Vagina (tissue), 2 donors: ENCODE results near the gene TRIM69. TPM values are rescaled to one million over a fixed set of nuclear protein-coding genes. Genes with fewer than 3 reads are reported as not detected.
A peak's percentile ranks its signal among the peaks of the same experiment; 100 is the strongest.
"Not testable (repeated sequence)": the region's sequence is repeated elsewhere in the genome, so short reads cannot be mapped to it uniquely, and the experiment has no call there.

Experiments used
- DNase-seq, 2 donors: peaks; one replicate each; pipeline ENCODE4 v3.0.0-alpha.2; 2017; ENCODE audit errors: extremely low spot score in 2 of 2
- H3K27ac ChIP-seq: fragments of 200-600 bp; sonication (generic); one replicate; pipeline ENCODE4 v1.5.1; 2019
- H3K27me3 ChIP-seq: fragments of 200-600 bp; sonication (generic); one replicate; pipeline ENCODE4 v1.5.1; 2019
- H3K36me3 ChIP-seq, 2 donors: fragments of 200-600 bp; sonication (generic); one replicate each; pipeline ENCODE4 v1.5.1; 2017 to 2019
- H3K4me1 ChIP-seq: fragments of 200-600 bp; sonication (generic); one replicate; pipeline ENCODE4 v1.5.1; 2019
- H3K4me3 ChIP-seq, 2 donors: fragments of 200-600 bp; sonication (generic); 1 replicate in 1 of 2; 2 replicates in 1 of 2; pipeline ENCODE4 v1.5.1; 2016 to 2019
- H3K9me3 ChIP-seq: fragments of 200-600 bp; sonication (generic); one replicate; pipeline ENCODE4 v1.5.1; 2019
- POLR2A ChIP-seq, 2 donors: fragments of 450-650 bp; IDR thresholded peaks; one replicate each; pipeline ENCODE4 v1.6.1; 2017; ENCODE audit warnings: antibody characterized with exemption in 2 of 2, mild to moderate bottlenecking in 2 of 2, moderate library complexity in 2 of 2
- POLR2AphosphoS5 ChIP-seq, 2 donors: sonication (generic); formaldehyde crosslinking; IDR thresholded peaks; one replicate each; pipeline ENCODE4 v1.9.0; 2017; ENCODE audit warnings: antibody characterized with exemption in 2 of 2, mild to moderate bottlenecking in 2 of 2, low read depth in 1 of 2; ENCODE audit not compliant: insufficient read depth in 1 of 2
- intact Hi-C: fragments of 100-400 bp; cut with DNase I; formaldehyde crosslinking; loops from one replicate; pipeline ENCODE4 v1.15.1; 2023
- total RNA-seq: library from RNA; depleted of rRNA; stranded (reverse); fragments of >200 nt; gene quantifications from one replicate; pipeline ENCODE4 v1.2.3, GENCODE V29; 2016
- TF ChIP-seq, protein P1 (sequence below), 3 experiments: fragments of 450-650 bp in 2 of 3; fragments of 200-600 bp in 1 of 3; sonication (generic) in 1 of 3; IDR thresholded peaks; one replicate each; pipeline ENCODE4 v1.5.1; 2017 to 2019; ENCODE audit warnings: antibody characterized with exemption in 3 of 3, mild to moderate bottlenecking in 2 of 3, moderate library complexity in 2 of 3

TRIM69 gene
- total RNA-seq, 1 donor from 2014 or later = 11.3 TPM

DNA sequence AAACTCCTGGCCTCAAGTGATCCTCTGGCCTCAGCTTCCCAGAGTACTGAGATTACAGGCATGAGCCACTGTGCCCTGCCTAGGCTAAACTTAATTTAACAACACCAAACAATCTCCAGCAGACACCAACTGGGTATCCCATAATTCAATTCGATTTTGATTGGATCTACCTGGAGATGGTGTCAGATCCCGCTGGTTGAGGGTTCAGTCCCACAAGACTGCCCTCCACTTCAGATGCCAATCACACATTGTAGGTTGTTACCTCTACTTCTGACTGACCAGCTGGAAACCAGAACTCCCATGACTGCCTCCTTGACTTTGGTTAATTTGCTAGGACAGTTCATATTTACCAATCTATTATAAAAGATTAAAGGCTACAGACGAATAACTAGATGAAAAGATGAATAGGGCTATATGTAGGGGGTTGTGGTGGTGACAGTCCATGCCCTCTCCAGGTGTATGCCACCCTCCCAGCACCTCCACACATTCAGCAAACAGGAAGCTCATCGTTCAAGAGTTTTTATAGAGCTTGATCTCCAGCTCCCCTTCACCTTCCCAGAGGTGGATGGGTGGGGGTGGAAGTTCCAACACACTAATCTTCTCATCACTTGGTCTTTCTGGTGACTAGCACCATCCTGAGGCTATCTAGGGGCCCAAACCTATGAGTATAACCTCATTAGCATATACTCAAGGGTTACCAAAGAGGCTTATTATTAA is 15.7 kb upstream of the TRIM69 start:
- intact Hi-C loops = no loop called here
- DNase-seq = no peak
- H3K27ac ChIP-seq = no peak overlapping the region
- H3K27me3 ChIP-seq = no peaks in the 10 kb centered on the region
- TF ChIP-seq POLR2AphosphoS5 (IDR thresholded peaks at IDR 0.05; ENCODE audit: insufficient read depth in 1 of 2, low read depth in 1 of 2) = no peak
- TF ChIP-seq, protein P1, sequence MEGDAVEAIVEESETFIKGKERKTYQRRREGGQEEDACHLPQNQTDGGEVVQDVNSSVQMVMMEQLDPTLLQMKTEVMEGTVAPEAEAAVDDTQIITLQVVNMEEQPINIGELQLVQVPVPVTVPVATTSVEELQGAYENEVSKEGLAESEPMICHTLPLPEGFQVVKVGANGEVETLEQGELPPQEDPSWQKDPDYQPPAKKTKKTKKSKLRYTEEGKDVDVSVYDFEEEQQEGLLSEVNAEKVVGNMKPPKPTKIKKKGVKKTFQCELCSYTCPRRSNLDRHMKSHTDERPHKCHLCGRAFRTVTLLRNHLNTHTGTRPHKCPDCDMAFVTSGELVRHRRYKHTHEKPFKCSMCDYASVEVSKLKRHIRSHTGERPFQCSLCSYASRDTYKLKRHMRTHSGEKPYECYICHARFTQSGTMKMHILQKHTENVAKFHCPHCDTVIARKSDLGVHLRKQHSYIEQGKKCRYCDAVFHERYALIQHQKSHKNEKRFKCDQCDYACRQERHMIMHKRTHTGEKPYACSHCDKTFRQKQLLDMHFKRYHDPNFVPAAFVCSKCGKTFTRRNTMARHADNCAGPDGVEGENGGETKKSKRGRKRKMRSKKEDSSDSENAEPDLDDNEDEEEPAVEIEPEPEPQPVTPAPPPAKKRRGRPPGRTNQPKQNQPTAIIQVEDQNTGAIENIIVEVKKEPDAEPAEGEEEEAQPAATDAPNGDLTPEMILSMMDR (IDR thresholded peaks at IDR 0.05) = no peak
- peaks cover 16% of the 10 kb centered on the region for H3K4me1 ChIP-seq
- H3K4me3 ChIP-seq = no peak overlapping the region
- no peaks in the 10 kb centered on the region for H3K9me3 ChIP-seq
- peaks cover 0 to 34% of the 10 kb centered on the region in 2 donors for H3K36me3 ChIP-seq

DNA sequence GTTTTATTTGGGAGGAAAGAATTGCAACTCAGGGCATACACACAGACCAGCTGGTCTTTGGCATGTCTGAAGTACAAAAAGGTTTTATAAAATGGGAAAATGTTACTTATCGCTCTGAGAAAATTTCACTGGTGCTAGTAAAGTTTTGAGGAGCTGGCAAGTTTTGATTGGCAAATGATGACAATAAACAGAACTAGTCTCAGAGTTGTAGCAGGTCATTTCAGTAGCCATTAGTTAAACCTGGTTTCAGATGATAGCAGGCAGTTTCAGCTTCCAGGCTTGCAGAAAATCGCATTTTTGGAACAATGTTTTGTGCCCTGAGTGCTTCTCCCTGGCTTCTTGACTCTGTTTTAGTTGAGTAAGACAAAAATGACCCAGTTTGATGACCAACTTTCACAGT is 14.3 kb upstream of the TRIM69 start:
- Histone ChIP-seq H3K9me3 (no peaks in the 10 kb centered on the region), H3K4me1 (peaks cover 25% of the 10 kb centered on the region), H3K4me3 (no peak overlapping the region), H3K27me3 (no peaks in the 10 kb centered on the region), H3K36me3 (peaks cover 0 to 20% of the 10 kb centered on the region in 2 donors), H3K27ac (no peak overlapping the region)
- TF ChIP-seq, protein P1 (IDR thresholded peaks at IDR 0.05) = no peak
- no peak for TF ChIP-seq POLR2AphosphoS5 (IDR thresholded peaks at IDR 0.05; ENCODE audit: insufficient read depth in 1 of 2, low read depth in 1 of 2)
- TF ChIP-seq POLR2A (IDR thresholded peaks at IDR 0.05) = no peak
- no peak for DNase-seq
- intact Hi-C loops = no loop called here

DNA sequence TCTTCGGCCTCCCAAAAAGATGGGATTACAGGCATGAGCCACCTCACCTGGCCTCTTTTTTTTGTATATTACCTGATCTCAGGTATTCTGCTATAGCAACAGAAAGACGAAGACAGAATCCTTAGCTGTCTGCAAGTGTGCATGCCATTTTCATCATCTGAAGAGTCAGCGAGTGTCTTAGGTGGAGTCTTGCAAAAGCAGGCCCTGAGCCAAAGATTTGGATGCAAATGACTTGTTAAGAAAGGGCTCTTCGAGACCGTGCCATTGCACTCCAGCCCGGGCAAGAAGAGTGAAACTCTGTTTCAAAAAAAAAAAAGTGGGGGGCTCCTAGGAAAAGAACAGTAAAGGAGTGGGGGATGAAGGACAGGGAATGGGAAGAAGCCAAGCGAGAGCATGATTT is 10.2 kb upstream of the TRIM69 start:
- H3K4me3 ChIP-seq = peak overlapping the region in 1 of 2 donors; percentile 1
- DNase-seq = no peak

DNA sequence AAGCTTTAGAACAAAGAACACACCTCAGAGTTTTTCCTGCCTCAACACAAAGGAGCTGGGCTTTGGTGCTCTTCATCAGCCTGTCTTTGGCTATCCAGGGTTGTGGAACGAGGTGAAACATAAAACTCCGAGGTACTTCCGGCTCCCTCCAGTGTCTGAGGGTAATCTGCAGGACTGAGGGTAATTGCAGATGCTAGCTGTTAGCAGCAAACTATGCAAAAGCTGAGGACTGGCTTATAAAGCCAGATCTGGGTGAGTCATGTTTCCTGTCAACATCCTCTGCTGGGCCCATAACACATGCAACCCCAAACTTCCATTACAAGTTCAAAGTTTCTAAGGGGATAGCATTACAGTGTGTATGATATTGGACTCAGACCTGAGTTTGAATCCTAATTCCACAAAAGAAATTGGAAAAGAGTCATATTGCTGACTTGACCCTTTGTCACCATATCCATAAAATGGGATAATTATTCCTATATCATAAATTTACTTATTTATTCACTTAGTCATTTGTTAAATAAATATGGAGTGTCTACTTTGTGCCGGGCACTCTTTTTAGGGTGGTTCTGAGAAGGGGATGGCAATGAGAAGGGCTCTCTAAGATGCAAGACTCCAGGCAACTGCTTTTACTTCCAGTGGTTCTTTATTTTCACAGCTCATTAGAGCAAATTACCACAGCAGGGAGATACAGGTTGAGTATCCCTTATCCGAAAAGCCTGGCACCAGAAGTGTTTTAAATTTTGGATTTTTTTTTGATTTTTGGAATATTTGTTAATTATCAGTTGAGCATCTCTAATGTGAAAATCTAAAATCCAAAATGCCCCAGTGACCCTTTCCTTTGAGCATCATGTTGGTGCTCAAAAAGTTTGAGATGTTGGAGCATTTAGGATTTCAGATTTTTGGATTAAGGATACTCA is 9.5 kb upstream of the TRIM69 start:
- TF ChIP-seq POLR2AphosphoS5 (IDR thresholded peaks at IDR 0.05; ENCODE audit: insufficient read depth in 1 of 2, low read depth in 1 of 2) (peak; percentile 22 to 80), POLR2A (IDR thresholded peaks at IDR 0.05) (no peak)
- H3K9me3 ChIP-seq = no peaks in the 10 kb centered on the region
- intact Hi-C loops = loop anchor here (5.0 kb wide), 1 partner anchor 65 kb away; the partner anchor contains the start of gene SPG11
- peak overlapping the region in 1 of 2 donors; percentile 1 for H3K4me3 ChIP-seq
- H3K27me3 ChIP-seq = no peaks in the 10 kb centered on the region
- peak overlapping the region; percentile 99 for H3K27ac ChIP-seq
- peaks cover 51% of the 10 kb centered on the region for H3K4me1 ChIP-seq
- no peaks in the 10 kb centered on the region for H3K36me3 ChIP-seq
- no peak for DNase-seq

More for the DNA sequence above, 10.2 kb upstream of the TRIM69 start:
- TF ChIP-seq POLR2A (IDR thresholded peaks at IDR 0.05) (no peak), POLR2AphosphoS5 (IDR thresholded peaks at IDR 0.05; ENCODE audit: insufficient read depth in 1 of 2, low read depth in 1 of 2) (no peak)
- TF ChIP-seq, protein P1 (IDR thresholded peaks at IDR 0.05) = no peak
- H3K27ac ChIP-seq = peak overlapping the region; percentile 99
- no peaks in the 10 kb centered on the region for H3K27me3 ChIP-seq
- no peaks in the 10 kb centered on the region for H3K36me3 ChIP-seq
- H3K4me1 ChIP-seq = peaks cover 51% of the 10 kb centered on the region
- intact Hi-C loops = loop anchor here (5.0 kb wide), 1 partner anchor 64 kb away; the partner anchor contains the start of gene SPG11
- no peaks in the 10 kb centered on the region for H3K9me3 ChIP-seq

DNA sequence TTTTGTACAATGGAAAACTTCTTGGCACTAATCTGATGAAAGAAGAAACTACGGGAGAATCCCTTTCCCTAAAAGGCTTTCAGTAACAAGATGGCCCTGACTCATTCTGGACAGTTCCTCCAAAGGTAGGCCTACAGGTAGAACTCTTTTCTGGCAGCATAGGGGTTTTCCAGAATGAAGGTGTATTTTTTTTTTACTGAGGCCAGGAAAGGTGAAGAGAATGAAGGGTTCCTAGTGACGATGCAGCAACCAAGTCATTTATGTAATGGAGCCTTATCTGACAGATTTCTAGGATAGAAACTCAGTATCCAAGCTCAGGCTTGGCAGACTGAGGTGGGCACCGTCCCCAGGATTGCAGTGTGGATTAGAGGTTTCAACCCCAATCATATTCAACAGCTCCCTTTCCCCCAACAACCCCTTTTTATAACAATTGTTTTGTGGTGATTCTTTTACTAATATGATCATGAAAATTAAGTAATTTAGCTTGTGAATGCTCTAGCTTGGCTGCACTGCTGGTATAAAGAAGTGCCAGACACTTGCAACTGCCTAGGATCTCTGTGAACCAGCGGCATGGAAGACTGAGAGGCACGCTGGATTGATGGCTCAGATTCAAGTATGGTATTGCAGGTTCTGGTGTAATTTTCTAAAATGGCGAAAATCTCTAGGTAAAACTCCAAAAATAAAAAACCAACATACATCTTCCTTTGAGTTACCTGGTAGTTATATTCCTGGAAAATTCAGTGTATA is 8.7 kb upstream of the TRIM69 start:
- TF ChIP-seq POLR2A (IDR thresholded peaks at IDR 0.05) = no peak
- TF ChIP-seq, protein P1 (IDR thresholded peaks at IDR 0.05) = no peak
- TF ChIP-seq POLR2AphosphoS5 (IDR thresholded peaks at IDR 0.05; ENCODE audit: insufficient read depth in 1 of 2, low read depth in 1 of 2) = no peak
- peaks cover 51% of the 10 kb centered on the region for H3K4me1 ChIP-seq

DNA sequence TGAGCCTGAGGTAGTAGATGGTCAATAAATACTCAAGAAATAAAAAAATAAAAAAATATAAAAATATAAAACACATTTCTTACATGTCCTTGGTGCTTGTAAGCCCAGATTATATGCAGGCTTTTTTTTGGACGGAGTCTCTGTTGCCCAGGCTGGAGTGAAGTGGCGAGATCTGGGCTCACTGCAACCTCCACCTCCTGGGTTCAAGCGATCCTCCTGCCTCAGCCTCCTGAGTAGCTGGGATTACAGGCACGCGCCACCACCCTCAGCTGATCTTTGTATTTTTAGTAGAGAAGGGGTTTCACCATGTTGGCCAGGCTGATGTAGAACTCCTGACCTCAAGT is 8.1 kb upstream of the TRIM69 start:
- not testable (repeated sequence) for H3K27me3 ChIP-seq, DNase-seq, H3K36me3 ChIP-seq, H3K9me3 ChIP-seq
- intact Hi-C loops = loop anchor here (2.0 to 5.0 kb wide), 2 partner anchors 17 to 66 kb away; partner anchors contain the start of genes B2M, PATL2 and SPG11
- H3K4me3 ChIP-seq = peak overlapping the region; percentile 88 to 91
- peaks cover 51% of the 10 kb centered on the region for H3K4me1 ChIP-seq
- H3K27ac ChIP-seq = peak overlapping the region; percentile 99

More for the DNA sequence above, 8.7 kb upstream of the TRIM69 start:
- intact Hi-C loops = loop anchor here (2.0 to 5.0 kb wide), 2 partner anchors 17 to 65 kb away; partner anchors contain the start of genes B2M, PATL2 and SPG11
- H3K27me3 ChIP-seq = no peaks in the 10 kb centered on the region
- no peaks in the 10 kb centered on the region for H3K36me3 ChIP-seq
- H3K9me3 ChIP-seq = no peaks in the 10 kb centered on the region
- peak overlapping the region; percentile 99 for H3K27ac ChIP-seq
- DNase-seq = no peak
- peak overlapping the region in 1 of 2 donors; percentile 88 for H3K4me3 ChIP-seq
